ENCODE measurements around the gene NXPE3. TPM values are rescaled to one million over a fixed set of nuclear protein-coding genes. Genes with fewer than 3 reads are reported as not detected.

The NXPE3 gene
- total and polyA plus RNA-seq, 2 experiments from 2014 or later = 5.4 to 12.6 TPM

DNA sequence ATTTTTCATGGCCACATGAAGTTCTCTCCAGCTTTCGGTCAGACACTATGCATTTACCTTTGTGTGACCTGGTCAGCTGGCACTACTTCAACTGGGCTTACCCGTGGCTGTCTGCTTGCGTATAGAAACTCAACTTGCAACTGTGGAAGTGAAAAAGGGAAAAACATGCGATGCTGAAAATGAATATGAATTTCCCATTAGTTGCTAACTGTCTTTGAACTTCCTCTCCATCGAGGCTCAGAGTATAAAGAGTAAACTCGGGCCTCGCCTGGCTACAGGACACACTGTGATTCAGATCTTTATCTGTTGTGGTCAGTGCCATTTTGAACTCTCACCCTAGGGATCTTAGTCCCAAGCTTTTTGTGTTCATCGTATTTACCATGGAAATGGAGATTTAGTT is 97.1 kb downstream of the NXPE3 start:
- no peak for TF ChIP-seq EZH2 (IDR thresholded peaks at IDR 0.05; ENCODE audit: insufficient read depth, poor library complexity, severe bottlenecking)
- Histone ChIP-seq H3K27ac (no peak overlapping the region), H3K4me2 (ENCODE audit: unreplicated experiment) (no peak overlapping the region), H4K20me1 (ENCODE audit: insufficient read depth) (no peaks in the 10 kb centered on the region), H3K9me3 (ENCODE audit: low read depth) (no peaks in the 10 kb centered on the region), H3K4me3 (no peak overlapping the region), H3K9ac (no peak overlapping the region), H3K27me3 (replicated peaks; ENCODE audit: insufficient read depth) (no peaks in the 10 kb centered on the region), H3K9me2 (ENCODE audit: insufficient read depth) (no peaks in the 10 kb centered on the region), H3F3A (ENCODE audit: insufficient read depth) (no peaks in the 10 kb centered on the region), H3K4me1 (ENCODE audit: insufficient read depth) (peaks cover 5% of the 10 kb centered on the region; the same call in 1 of the 2 replicates), H2AFZ (no peak overlapping the region), H3K36me3 (ENCODE audit: low read depth) (no peaks in the 10 kb centered on the region), H3K79me2 (ENCODE audit: insufficient read depth) (no peaks in the 10 kb centered on the region)
- DNase-seq = no peak
- in situ Hi-C loops (cut with MboI) = no loop called here
- 91 to 93% methylated on average over 8 of the region's 8 CpGs for WGBS, 2 experiments (ENCODE audit: low coverage in 1 of 2, low lambda C conversion rate in 2 of 2, missing lambda C conversion rate in 2 of 2)

Other genes with a start within 250 kb of the NXPE3 start
- gene TRMT10C, start 217.3 kb upstream of the NXPE3 start, total RNA-seq (2014; rRNA removed; shearing (Covaris generic)) = 20.7 and 22.5 TPM in 2 replicates
- gene TRMT10C, start 217.3 kb upstream of the NXPE3 start, polyA plus RNA-seq (2016; fragmentation: Nextera tagmentation; extraction: Ambion mirVana) = 28.4 and 33.3 TPM in 2 replicates
- gene PCNP, start 205.0 kb upstream of the NXPE3 start, total RNA-seq (2014; rRNA removed; shearing (Covaris generic)) = 78.5 and 91.2 TPM in 2 replicates
- 175 and 178 TPM in 2 replicates for gene PCNP, start 205.0 kb upstream of the NXPE3 start, polyA plus RNA-seq (2016; fragmentation: Nextera tagmentation; extraction: Ambion mirVana)
- 21.4 and 21.5 TPM in 2 replicates for gene ZBTB11, start 102.1 kb upstream of the NXPE3 start, total RNA-seq (2014; rRNA removed; shearing (Covaris generic))
- 8.5 and 8.7 TPM in 2 replicates for gene ZBTB11, start 102.1 kb upstream of the NXPE3 start, polyA plus RNA-seq (2016; fragmentation: Nextera tagmentation; extraction: Ambion mirVana)
- 578 and 733 TPM in 2 replicates for gene RPL24, start 92.5 kb upstream of the NXPE3 start, total RNA-seq (2014; rRNA removed; shearing (Covaris generic))
- 490 TPM in 2 replicates for gene RPL24, start 92.5 kb upstream of the NXPE3 start, polyA plus RNA-seq (2016; fragmentation: Nextera tagmentation; extraction: Ambion mirVana)
- 9.8 and 25.8 TPM in 2 replicates for gene CEP97, start 54.6 kb upstream of the NXPE3 start, total RNA-seq (2014; rRNA removed; shearing (Covaris generic))
- gene CEP97, start 54.6 kb upstream of the NXPE3 start, polyA plus RNA-seq (2016; fragmentation: Nextera tagmentation; extraction: Ambion mirVana) = 3.3 and 4.3 TPM in 2 replicates
- 19.1 and 34.3 TPM in 2 replicates for gene NFKBIZ, start 70.3 kb downstream of the NXPE3 start, total RNA-seq (2014; rRNA removed; shearing (Covaris generic))
- gene NFKBIZ, start 70.3 kb downstream of the NXPE3 start, polyA plus RNA-seq (2016; fragmentation: Nextera tagmentation; extraction: Ambion mirVana) = 11.5 and 15.7 TPM in 2 replicates

All from GM23248 (cell line).